Sigmoid colon (tissue), 7 donors: ENCODE measurements around the gene CASP12. TPM values are rescaled to one million over a fixed set of nuclear protein-coding genes. Genes with fewer than 3 reads are reported as not detected.
A peak's percentile ranks its signal among the peaks of the same experiment; 100 is the strongest.

Experiments used
- DNase-seq: peaks from one replicate; pipeline ENCODE4 v3.0.0-alpha.2; 2019
- H3K27ac ChIP-seq, 4 donors: fragments of 200-600 bp; sonication (generic); one replicate each; pipeline ENCODE4 v1.5.1; 2016 to 2019; ENCODE audit warnings: mild to moderate bottlenecking in 1 of 4
- H3K27me3 ChIP-seq, 3 donors: fragments of 200-600 bp; sonication (generic); one replicate each; pipeline ENCODE4 v1.5.1; 2019; ENCODE audit warnings: mild to moderate bottlenecking in 1 of 3
- H3K36me3 ChIP-seq, 4 donors: fragments of 200-600 bp; sonication (generic); one replicate each; pipeline ENCODE4 v1.5.1; 2016 to 2019
- H3K4me1 ChIP-seq, 4 donors: fragments of 200-600 bp; sonication (generic); one replicate each; pipeline ENCODE4 v1.5.1; 2017 to 2019
- H3K4me3 ChIP-seq, 4 donors: fragments of 200-600 bp; sonication (generic); one replicate each; pipeline ENCODE4 v1.5.1; 2017 to 2019; ENCODE audit warnings: mild to moderate bottlenecking in 2 of 4, moderate library complexity in 1 of 4
- H3K9me3 ChIP-seq, 4 donors: fragments of 200-600 bp in 3 of 4; sonication (generic) in 3 of 4; one replicate each; pipeline versions ENCODE4 v1.5.1 to v1.6.1; 2013 to 2019
- CTCF ChIP-seq, 4 experiments: fragments of 450-650 bp in 3 of 4; fragments of 200-600 bp in 1 of 4; IDR thresholded peaks; one replicate each; pipeline ENCODE4 v1.5.1; 2016 to 2019; ENCODE audit warnings: antibody characterized with exemption in 4 of 4, mild to moderate bottlenecking in 3 of 4, moderate library complexity in 2 of 4
- EP300 ChIP-seq, 4 donors: sonication (generic); formaldehyde crosslinking; IDR thresholded peaks; one replicate each; pipeline ENCODE4 v1.6.1; 2017; ENCODE audit warnings: antibody characterized with exemption in 4 of 4
- POLR2A ChIP-seq, 2 donors: fragments of 450-650 bp; IDR thresholded peaks; one replicate each; pipeline ENCODE4 v1.6.1; 2016; ENCODE audit warnings: antibody characterized with exemption in 2 of 2, mild to moderate bottlenecking in 2 of 2, moderate library complexity in 2 of 2
- POLR2AphosphoS5 ChIP-seq, 4 donors: sonication (generic); formaldehyde crosslinking; IDR thresholded peaks; one replicate each; pipeline ENCODE4 v1.6.1; 2017; ENCODE audit warnings: antibody characterized with exemption in 4 of 4
- WGBS, 2 donors: extraction: QIAGEN DNeasy Blood & Tissue Kit; methylation state at CpG; one replicate each; pipeline ENCODE4 v1.1.7; 2013; 5-methylcytosine and 5-hydroxymethylcytosine counted together
- intact Hi-C: fragments of 100-400 bp; cut with DNase I; formaldehyde crosslinking; loops from one replicate; pipeline ENCODE4 v1.15.1; 2023
- polyA plus RNA-seq, 3 donors: library from polyadenylated mRNA; stranded (reverse); fragments of 200-250 nt; gene quantifications; one replicate each; pipeline ENCODE4 v1.2.3, GENCODE V29; 2013
- total RNA-seq, 4 donors: library from RNA; depleted of rRNA; stranded (reverse); fragments of >200 nt; gene quantifications; one replicate each; pipeline ENCODE4 v1.1.0, GENCODE V29; 2016
- donor health status: healthy with polysubstance abuse.
- donor health status: Bipolar disorder and iron deficiency.
- donor health status: healthy.

CASP12 gene
- total and polyA plus RNA-seq, 7 donors = 0.22 to 9.4 (median 2.2) TPM; not detected in 1

DNA sequence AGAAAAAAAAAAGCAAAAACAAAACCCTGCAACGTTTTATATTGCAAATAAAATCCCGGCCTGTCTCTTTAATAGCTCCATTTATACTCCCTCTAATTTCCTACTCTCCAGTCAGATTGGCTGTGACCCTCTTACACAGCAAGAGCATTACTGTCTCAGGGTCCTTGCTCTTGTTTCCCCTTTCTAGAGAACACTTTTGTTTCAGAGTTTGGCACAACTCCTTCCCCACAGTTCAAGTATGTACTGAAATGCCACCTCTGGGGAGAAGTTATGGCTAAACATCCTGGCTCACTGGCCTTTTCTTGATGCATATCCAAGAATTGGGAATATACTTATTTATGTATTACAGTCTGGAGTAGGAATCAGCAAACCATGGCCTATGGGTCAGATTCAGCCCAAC lies 2.6 kb downstream of the CASP12 start:
- DNase-seq = no peak
- Histone ChIP-seq H3K4me3 (peak overlapping the region in 1 of 4 donors; percentile 8), H3K4me1 (peaks cover 0 to 39% (median 23%) of the 10 kb centered on the region in 4 donors), H3K27ac (peak overlapping the region in 3 of 4 donors; percentile 7 to 55 (median 46)), H3K36me3 (no peaks in the 10 kb centered on the region), H3K9me3 (no peaks in the 10 kb centered on the region), H3K27me3 (no peaks in the 10 kb centered on the region)
- WGBS, 2 donors = 57 to 61% methylated on average over 2 of the region's 2 CpGs
- TF ChIP-seq POLR2AphosphoS5 (IDR thresholded peaks at IDR 0.05) = no peak
- no peak for TF ChIP-seq CTCF (IDR thresholded peaks at IDR 0.05)
- TF ChIP-seq EP300 (IDR thresholded peaks at IDR 0.05) = no peak
- no peak for TF ChIP-seq POLR2A (IDR thresholded peaks at IDR 0.05)
- intact Hi-C loops = no loop called here

GRCh38 chr11:104893876-104894275 lies 4.4 kb downstream of the CASP12 start:
- H3K27me3 ChIP-seq = no peaks in the 10 kb centered on the region
- intact Hi-C loops = no loop called here
- 92 to 100% methylated on average over 1 of the region's 1 CpG for WGBS, 2 donors
- no peak for DNase-seq
- H3K4me1 ChIP-seq = peaks cover 0 to 36% (median 21%) of the 10 kb centered on the region in 4 donors
- no peak overlapping the region for H3K27ac ChIP-seq
- no peaks in the 10 kb centered on the region for H3K36me3 ChIP-seq
- no peak overlapping the region for H3K4me3 ChIP-seq
- TF ChIP-seq POLR2AphosphoS5 (IDR thresholded peaks at IDR 0.05) (no peak), EP300 (IDR thresholded peaks at IDR 0.05) (no peak), POLR2A (IDR thresholded peaks at IDR 0.05) (no peak), CTCF (IDR thresholded peaks at IDR 0.05) (no peak)
- H3K9me3 ChIP-seq = no peaks in the 10 kb centered on the region

DNA sequence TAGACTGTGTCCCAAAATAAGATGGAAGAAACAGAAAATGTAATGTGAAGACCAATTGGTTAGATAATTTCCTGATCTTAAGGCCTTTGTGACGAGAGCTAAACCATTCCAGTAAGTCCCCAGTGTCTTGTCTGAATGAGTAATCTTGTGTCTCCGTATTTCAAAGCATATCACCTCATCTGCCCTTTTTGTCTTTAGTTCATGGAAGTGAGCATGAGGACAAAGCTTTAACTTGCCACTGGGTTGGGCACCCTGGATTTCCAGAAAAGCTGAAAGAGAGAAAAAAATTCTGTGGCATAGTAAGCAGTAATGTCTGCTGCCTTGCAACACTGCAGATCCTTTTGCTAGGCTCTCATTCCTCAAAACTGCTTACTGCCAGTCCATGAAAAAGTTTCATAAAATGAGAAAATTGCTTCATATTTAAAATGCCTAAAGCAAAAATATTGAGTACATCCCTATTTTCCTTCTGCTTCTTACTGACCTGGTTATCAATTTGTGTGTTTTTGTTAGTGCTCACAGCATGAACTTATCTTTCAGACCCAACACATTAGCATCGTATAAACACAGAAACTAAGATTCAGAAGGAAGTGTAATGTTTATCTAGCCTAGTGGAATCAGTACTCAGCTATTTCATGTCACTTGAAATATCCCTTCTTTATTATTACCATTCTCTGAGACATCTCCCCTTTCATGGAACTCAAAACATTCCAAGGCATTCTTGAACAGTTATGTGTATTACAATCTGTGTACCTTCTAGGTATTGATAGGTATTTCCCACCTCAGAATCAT lies 5.3 kb downstream of the CASP12 start:
- no peak overlapping the region for H3K27ac ChIP-seq
- WGBS, 2 donors = 74% methylated on average over 3 of the region's 3 CpGs
- intact Hi-C loops = no loop called here
- no peak for DNase-seq
- H3K9me3 ChIP-seq = no peaks in the 10 kb centered on the region
- no peak overlapping the region for H3K4me3 ChIP-seq
- H3K36me3 ChIP-seq = no peaks in the 10 kb centered on the region
- peaks cover 0 to 26% (median 17%) of the 10 kb centered on the region in 4 donors for H3K4me1 ChIP-seq
- no peaks in the 10 kb centered on the region for H3K27me3 ChIP-seq
- TF ChIP-seq POLR2A (IDR thresholded peaks at IDR 0.05) (no peak), POLR2AphosphoS5 (IDR thresholded peaks at IDR 0.05) (no peak), EP300 (IDR thresholded peaks at IDR 0.05) (no peak), CTCF (IDR thresholded peaks at IDR 0.05) (no peak)

- Histone ChIP-seq H3K27me3 (no peaks in the 10 kb centered on the region), H3K4me3 (no peak overlapping the region), H3K4me1 (peaks cover 0 to 24% (median 16%) of the 10 kb centered on the region in 4 donors), H3K27ac (no peak overlapping the region), H3K9me3 (no peaks in the 10 kb centered on the region), H3K36me3 (no peaks in the 10 kb centered on the region)
- 86 to 88% methylated on average over 4 of the region's 4 CpGs for WGBS, 2 donors
- intact Hi-C loops = no loop called here
- no peak for DNase-seq
- TF ChIP-seq EP300 (IDR thresholded peaks at IDR 0.05) = no peak
Measured at GRCh38 chr11:104891135-104891534, 7.1 kb downstream of the CASP12 start.

GRCh38 chr11:104883342-104883741 lies 14.9 kb downstream of the CASP12 start:
- intact Hi-C loops = no loop called here
- 89 to 91% methylated on average over 2 of the region's 2 CpGs for WGBS, 2 donors
- H3K27me3 ChIP-seq = no peaks in the 10 kb centered on the region
- no peak overlapping the region for H3K4me3 ChIP-seq
- no peaks in the 10 kb centered on the region for H3K36me3 ChIP-seq
- no peak overlapping the region for H3K27ac ChIP-seq
- no peaks in the 10 kb centered on the region for H3K4me1 ChIP-seq
- DNase-seq = no peak
- no peaks in the 10 kb centered on the region for H3K9me3 ChIP-seq
- TF ChIP-seq POLR2A (IDR thresholded peaks at IDR 0.05) (no peak), EP300 (IDR thresholded peaks at IDR 0.05) (no peak), CTCF (IDR thresholded peaks at IDR 0.05) (no peak), POLR2AphosphoS5 (IDR thresholded peaks at IDR 0.05) (no peak)
